ELR (cell line): Measurements from ENCODE around the gene IFT122.

Source experiments
- DNase-seq: peaks from one replicate; pipeline ENCODE4 v3.0.0-alpha.2; 2015; ENCODE audit warnings: low read depth

IFT122 gene

GRCh38 chr3:129441215-129441614 is 1.2 kb downstream of the IFT122 start:
- DNase-seq, result peak; percentile 37

GRCh38 chr3:129441782-129442181 is 1.8 kb downstream of the IFT122 start:
- peak; percentile 42 for DNase-seq

- no peak for DNase-seq
Observed at GRCh38 chr3:129442486-129442885, 2.5 kb downstream of the IFT122 start.

GRCh38 chr3:129442947-129443346 is 2.9 kb downstream of the IFT122 start:
- DNase-seq, result no peak

- no peak for DNase-seq
Observed at GRCh38 chr3:129445471-129445870, 5.4 kb downstream of the IFT122 start.

GRCh38 chr3:129446926-129447325 is 6.9 kb downstream of the IFT122 start:
- DNase-seq, result no peak

- no peak for DNase-seq
Observed at GRCh38 chr3:129448186-129448895, 8.3 kb downstream of the IFT122 start.

- DNase-seq, result no peak
Observed at GRCh38 chr3:129449279-129450115, 9.5 kb downstream of the IFT122 start.

GRCh38 chr3:129453732-129454131 is 13.7 kb downstream of the IFT122 start:
- DNase-seq, result no peak

- DNase-seq, result no peak
Observed at GRCh38 chr3:129460155-129460554, 20.1 kb downstream of the IFT122 start.

GRCh38 chr3:129460572-129460971 is 20.5 kb downstream of the IFT122 start:
- peak; percentile 12 for DNase-seq

GRCh38 chr3:129461022-129461421 is 21.0 kb downstream of the IFT122 start:
- peak; percentile 93 for DNase-seq

- DNase-seq, result peak; percentile 77
Observed at GRCh38 chr3:129461461-129462146, 21.6 kb downstream of the IFT122 start.

- DNase-seq, result no peak
Observed at GRCh38 chr3:129462361-129462968, 22.4 kb downstream of the IFT122 start.

- no peak for DNase-seq
Observed at GRCh38 chr3:129463094-129463493, 23.1 kb downstream of the IFT122 start.

GRCh38 chr3:129463716-129464115 is 23.7 kb downstream of the IFT122 start:
- no peak for DNase-seq

- DNase-seq, result no peak
Observed at GRCh38 chr3:129467932-129468331, 27.9 kb downstream of the IFT122 start.

GRCh38 chr3:129469026-129469425 is 29.0 kb downstream of the IFT122 start:
- DNase-seq, result no peak

GRCh38 chr3:129470861-129471260 is 30.8 kb downstream of the IFT122 start:
- peak; percentile 12 for DNase-seq

GRCh38 chr3:129473067-129473768 is 33.2 kb downstream of the IFT122 start:
- no peak for DNase-seq

- no peak for DNase-seq
Observed at GRCh38 chr3:129473769-129474152, 33.7 kb downstream of the IFT122 start.
